Breast epithelium (tissue), 4 donors: ENCODE data around the gene ROR2. TPM values are rescaled to one million over a fixed set of nuclear protein-coding genes. Genes with fewer than 3 reads are reported as not detected.
"Not testable (repeated sequence)": the region's sequence is repeated elsewhere in the genome, so short reads cannot be mapped to it uniquely, and the experiment has no call there.

Experiments
- DNase-seq, 2 donors: peaks; one replicate each; pipeline ENCODE4 v3.0.0-alpha.2; 2019; ENCODE audit warnings: low spot score in 2 of 2
- H3K27ac ChIP-seq, 2 donors: fragments of 200-600 bp; sonication (generic) in 1 of 2; one replicate each; pipeline ENCODE4 v1.5.1; 2016 to 2019; ENCODE audit warnings: mild to moderate bottlenecking in 1 of 2
- H3K27me3 ChIP-seq, 2 donors: fragments of 200-600 bp; sonication (generic) in 1 of 2; one replicate each; pipeline versions ENCODE4 v1.5.1 to v1.6.0; 2017 to 2019; ENCODE audit warnings: control low read depth in 1 of 2, mild to moderate bottlenecking in 1 of 2
- H3K36me3 ChIP-seq: fragments of 200-600 bp; one replicate; pipeline ENCODE4 v1.5.1; 2019
- H3K4me1 ChIP-seq, 2 donors: fragments of 200-600 bp; sonication (generic); one replicate each; pipeline ENCODE4 v1.5.1; 2016 to 2019; ENCODE audit warnings: control low read depth in 1 of 2
- H3K4me3 ChIP-seq, 3 donors: fragments of 200-600 bp; sonication (generic); 1 replicate in 2 of 3; 2 replicates in 1 of 3; pipeline ENCODE4 v1.5.1; 2016 to 2019; ENCODE audit warnings: mild to moderate bottlenecking in 3 of 3, moderate library complexity in 2 of 3
- H3K9me3 ChIP-seq, 2 donors: fragments of 200-600 bp; sonication (generic) in 1 of 2; one replicate each; pipeline ENCODE4 v1.5.1; 2016 to 2019; ENCODE audit warnings: control low read depth in 1 of 2
- POLR2A ChIP-seq: fragments of 450-650 bp; IDR thresholded peaks from one replicate; pipeline ENCODE4 v1.6.1; 2016; ENCODE audit warnings: antibody characterized with exemption, mild to moderate bottlenecking, moderate library complexity
- POLR2AphosphoS5 ChIP-seq, 3 donors: sonication (generic); formaldehyde crosslinking; IDR thresholded peaks; one replicate each; pipeline ENCODE4 v1.6.1; 2017; ENCODE audit warnings: antibody characterized with exemption in 3 of 3
- intact Hi-C: fragments of 100-400 bp; cut with DNase I; formaldehyde crosslinking; loops from one replicate; pipeline ENCODE4 v1.15.1; 2023; ENCODE audit warnings: low total_unique reads
- total RNA-seq, 3 donors: library from RNA; depleted of rRNA; stranded (reverse); fragments of >200 nt; gene quantifications; one replicate each; pipeline ENCODE4 v1.1.0, GENCODE V29; 2016
- TF ChIP-seq, protein P1 (sequence below), 3 donors: fragments of 450-650 bp; IDR thresholded peaks; one replicate each; pipeline ENCODE4 v1.5.1; 2016 to 2017; ENCODE audit warnings: antibody characterized with exemption in 3 of 3, mild to moderate bottlenecking in 3 of 3, moderate library complexity in 3 of 3

ROR2 gene
- total RNA-seq, 3 donors from 2014 or later: 2.1 to 25.6 (median 10.2) TPM

- H3K9me3 ChIP-seq: no peaks in the 10 kb centered on the region
- no peak overlapping the region for H3K27ac ChIP-seq
- intact Hi-C loops: no loop called here
- no peaks in the 10 kb centered on the region for H3K36me3 ChIP-seq
- no peak overlapping the region for H3K4me3 ChIP-seq
- no peaks in the 10 kb centered on the region for H3K4me1 ChIP-seq
- TF ChIP-seq, protein P1, sequence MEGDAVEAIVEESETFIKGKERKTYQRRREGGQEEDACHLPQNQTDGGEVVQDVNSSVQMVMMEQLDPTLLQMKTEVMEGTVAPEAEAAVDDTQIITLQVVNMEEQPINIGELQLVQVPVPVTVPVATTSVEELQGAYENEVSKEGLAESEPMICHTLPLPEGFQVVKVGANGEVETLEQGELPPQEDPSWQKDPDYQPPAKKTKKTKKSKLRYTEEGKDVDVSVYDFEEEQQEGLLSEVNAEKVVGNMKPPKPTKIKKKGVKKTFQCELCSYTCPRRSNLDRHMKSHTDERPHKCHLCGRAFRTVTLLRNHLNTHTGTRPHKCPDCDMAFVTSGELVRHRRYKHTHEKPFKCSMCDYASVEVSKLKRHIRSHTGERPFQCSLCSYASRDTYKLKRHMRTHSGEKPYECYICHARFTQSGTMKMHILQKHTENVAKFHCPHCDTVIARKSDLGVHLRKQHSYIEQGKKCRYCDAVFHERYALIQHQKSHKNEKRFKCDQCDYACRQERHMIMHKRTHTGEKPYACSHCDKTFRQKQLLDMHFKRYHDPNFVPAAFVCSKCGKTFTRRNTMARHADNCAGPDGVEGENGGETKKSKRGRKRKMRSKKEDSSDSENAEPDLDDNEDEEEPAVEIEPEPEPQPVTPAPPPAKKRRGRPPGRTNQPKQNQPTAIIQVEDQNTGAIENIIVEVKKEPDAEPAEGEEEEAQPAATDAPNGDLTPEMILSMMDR (IDR thresholded peaks at IDR 0.05): no peak
- TF ChIP-seq POLR2AphosphoS5 (IDR thresholded peaks at IDR 0.05) (no peak), POLR2A (no peak)
- H3K27me3 ChIP-seq: no peaks in the 10 kb centered on the region
- no peak for DNase-seq
These were observed 38.4 kb downstream of the ROR2 start for GRCh38 chr9:91911657-91912056.

DNA sequence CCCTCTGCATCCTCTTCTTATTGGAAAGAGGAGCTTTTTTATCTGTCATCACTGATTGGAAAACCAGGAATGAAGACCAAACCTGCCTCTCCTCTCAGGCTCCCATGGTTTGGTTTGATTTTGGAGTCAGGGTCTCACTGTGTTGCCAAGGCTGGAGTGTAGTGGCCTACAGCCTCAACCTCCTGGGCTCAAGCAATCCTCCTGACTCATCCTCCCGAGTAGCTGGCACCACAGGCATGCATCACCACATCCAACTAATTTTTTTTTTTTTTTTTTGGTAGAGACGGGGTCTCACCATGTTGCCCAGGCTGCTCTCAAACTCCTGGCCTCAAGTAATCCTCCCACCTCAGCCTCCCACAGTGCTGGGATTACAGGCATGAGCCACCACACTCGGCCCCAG is 40.8 kb downstream of the ROR2 start:
- H3K27me3 ChIP-seq, DNase-seq, H3K4me1 ChIP-seq, H3K9me3 ChIP-seq, H3K36me3 ChIP-seq, intact Hi-C loops, H3K4me3 ChIP-seq, H3K27ac ChIP-seq: not testable (repeated sequence)

GRCh38 chr9:91908746-91909145 is 41.3 kb downstream of the ROR2 start:
- no peak overlapping the region for H3K4me3 ChIP-seq
- no peak overlapping the region for H3K27ac ChIP-seq
- TF ChIP-seq POLR2AphosphoS5 (IDR thresholded peaks at IDR 0.05) (no peak), POLR2A (no peak)
- TF ChIP-seq, protein P1 (IDR thresholded peaks at IDR 0.05): no peak
- no peak for DNase-seq
- H3K9me3 ChIP-seq: no peaks in the 10 kb centered on the region
- no peaks in the 10 kb centered on the region for H3K36me3 ChIP-seq
- intact Hi-C loops: no loop called here
- no peaks in the 10 kb centered on the region for H3K27me3 ChIP-seq
- H3K4me1 ChIP-seq: no peaks in the 10 kb centered on the region

GRCh38 chr9:91908293-91908623 is 41.8 kb downstream of the ROR2 start:
- TF ChIP-seq POLR2AphosphoS5 (IDR thresholded peaks at IDR 0.05): no peak
- TF ChIP-seq, protein P1 (IDR thresholded peaks at IDR 0.05): no peak
- no peak for TF ChIP-seq POLR2A
- Histone ChIP-seq H3K4me3 (no peak overlapping the region), H3K4me1 (no peaks in the 10 kb centered on the region), H3K36me3 (no peaks in the 10 kb centered on the region), H3K27me3 (no peaks in the 10 kb centered on the region), H3K9me3 (no peaks in the 10 kb centered on the region), H3K27ac (no peak overlapping the region)
- DNase-seq: no peak
- intact Hi-C loops: no loop called here

GRCh38 chr9:91907484-91908292 is 42.3 kb downstream of the ROR2 start:
- no peaks in the 10 kb centered on the region for H3K9me3 ChIP-seq

More at GRCh38 chr9:91907484-91908292, 42.3 kb downstream of the ROR2 start:
- H3K27me3 ChIP-seq: no peaks in the 10 kb centered on the region
- H3K36me3 ChIP-seq: no peaks in the 10 kb centered on the region
- no peak overlapping the region for H3K27ac ChIP-seq
- no peak for DNase-seq
- intact Hi-C loops: no loop called here
- no peaks in the 10 kb centered on the region for H3K4me1 ChIP-seq
- no peak overlapping the region for H3K4me3 ChIP-seq
- TF ChIP-seq POLR2A (no peak), POLR2AphosphoS5 (IDR thresholded peaks at IDR 0.05) (no peak)
- TF ChIP-seq, protein P1 (IDR thresholded peaks at IDR 0.05): no peak
